ENCODE measurements around the gene GFRA4. TPM values are rescaled to one million over a fixed set of nuclear protein-coding genes. Genes with fewer than 3 reads are reported as not detected.

GFRA4 gene
- total and polyA plus RNA-seq, 2 donors (not counting 1 experiment from before 2014, with no cell fraction given) = not detected

DNA sequence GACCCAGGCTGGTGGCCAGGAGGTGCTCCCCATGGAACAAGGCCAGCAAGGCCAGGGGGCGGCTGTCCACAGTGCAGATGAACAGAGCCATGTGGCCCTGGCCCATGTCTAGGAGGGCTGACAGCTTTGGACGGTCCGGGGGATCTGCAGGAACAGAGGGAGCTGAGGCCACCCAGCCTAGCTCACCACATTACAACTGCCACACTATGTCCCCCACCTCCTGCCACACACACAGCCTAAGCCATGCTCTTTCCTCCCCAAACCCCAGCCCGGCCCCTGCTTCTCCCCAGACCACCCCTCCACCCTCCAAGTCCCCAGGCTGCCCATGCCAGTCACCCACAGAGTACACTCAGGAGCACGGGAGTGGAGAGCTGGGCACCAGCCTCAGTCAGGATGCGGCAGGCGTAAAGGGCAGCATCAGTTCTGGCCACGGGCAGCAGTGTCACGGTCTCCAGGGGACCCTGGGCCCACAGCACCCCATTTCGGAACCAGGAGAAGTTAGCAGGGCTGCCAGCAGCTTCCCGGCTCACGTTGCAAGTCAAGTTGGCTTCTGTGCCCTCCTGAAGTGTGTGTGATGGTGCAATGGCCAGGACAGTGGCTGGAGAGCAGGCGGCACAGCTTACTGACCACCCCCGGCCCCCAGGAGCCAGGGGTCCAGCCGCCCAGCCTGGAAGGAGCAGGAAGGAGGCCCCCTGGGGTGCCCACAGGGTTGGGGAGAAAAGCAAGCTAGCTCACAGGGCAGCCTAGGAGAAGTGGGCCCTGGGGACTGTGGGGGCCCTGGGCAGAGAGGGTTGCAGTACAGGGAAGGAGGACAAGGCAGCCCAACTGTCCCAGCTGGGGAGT, 33.8 kb upstream of the GFRA4 start:
- CTCF ChIA-PET = interaction anchor here (0.5 to 2.0 kb wide), 2 partner anchors 14 to 133 kb away, joined by 4 to 6 read pairs; no protein-coding TSS in a partner anchor
- intact Hi-C loops (cut with micrococcal nuclease) = no loop called here
- Histone ChIP-seq H3K27me3 (replicated peaks in 1 of 4; ENCODE audit: control extremely low read depth in 1 of 4, control insufficient read depth in 3 of 4, insufficient read depth in 4 of 4, low read length in 3 of 4) (no peaks in the 10 kb centered on the region), H3K4me2 (replicated peaks; ENCODE audit: low read depth, low read length, poor library complexity, severe bottlenecking) (no peak overlapping the region), H3K9me3 (ENCODE audit: control extremely low read depth in 1 of 3, control insufficient read depth in 2 of 3, insufficient read depth in 1 of 3, low read length in 2 of 3) (peaks cover 0 to 12% (median 0%) of the 10 kb centered on the region in 3 donors), H4K20me1 (ENCODE audit: control insufficient read depth, insufficient read depth, low read length, poor library complexity, severe bottlenecking) (no peaks in the 10 kb centered on the region), H3K9ac (ENCODE audit: low read length) (no peak overlapping the region), H3K4me1 (ENCODE audit: control insufficient read depth in 2 of 2, insufficient read depth in 2 of 2, low read length in 2 of 2) (no peaks in the 10 kb centered on the region), H3K4me3 (ENCODE audit: control extremely low read depth in 1 of 5, extremely low read depth in 1 of 5, insufficient read depth in 1 of 5, low read depth in 2 of 5, low read length in 4 of 5) (no peak overlapping the region), H3K27ac (ENCODE audit: low read length in 2 of 2) (no peak overlapping the region), H3K36me3 (replicated peaks in 1 of 2; ENCODE audit: control extremely low read depth in 1 of 2, control insufficient read depth in 1 of 2, extremely low read depth in 1 of 2, insufficient read depth in 2 of 2, low read length in 1 of 2) (no peaks in the 10 kb centered on the region), H2AFZ (ENCODE audit: insufficient read depth, low read depth, low read length, poor library complexity, severe bottlenecking) (no peak overlapping the region), H3K79me2 (ENCODE audit: control insufficient read depth, insufficient read depth, low read length) (no peaks in the 10 kb centered on the region)
- Mint-ChIP-seq H3K4me1 (no peaks in the 10 kb centered on the region), H3K4me3 (no peak overlapping the region), H3K27ac (no peak overlapping the region), H3K27me3 (no peaks in the 10 kb centered on the region), H3K9me3 (ENCODE audit: insufficient read depth) (no peaks in the 10 kb centered on the region)
- ATAC-seq (ENCODE audit: low read depth) (no peak), DNase-seq (no peak)
- POLR2A ChIA-PET = no interaction called here
- no peak for TF ChIP-seq CTCF (IDR thresholded peaks at IDR 0.05)
- no peak for TF ChIP-seq EZH2 (IDR thresholded peaks at IDR 0.05; ENCODE audit: borderline replicate concordance, insufficient read depth, low read depth, low read length, poor library complexity, severe bottlenecking)
- WGBS (ENCODE audit: insufficient coverage) = 89% methylated on average over 14 of the region's 15 CpGs

DNA sequence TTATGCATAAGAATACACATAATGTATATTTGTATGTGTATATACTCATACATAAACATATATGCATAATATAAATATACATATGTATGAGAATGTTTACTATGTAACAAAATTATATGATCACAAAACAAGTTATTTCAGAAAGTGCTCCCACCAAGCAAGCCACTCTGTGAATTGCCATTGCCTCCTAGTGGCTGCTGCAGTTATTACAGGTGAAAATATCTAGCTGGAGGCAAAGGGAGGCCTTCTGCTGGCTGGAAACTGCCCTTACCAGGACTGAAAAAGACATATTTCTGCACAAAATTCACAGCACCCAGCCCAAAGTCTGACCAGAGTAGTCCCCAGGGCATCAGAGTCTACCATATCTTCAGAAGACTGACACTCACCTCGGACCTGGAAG, 33.0 kb upstream of the GFRA4 start:
- CTCF ChIA-PET = no interaction called here
- H4K20me1 ChIP-seq (ENCODE audit: control insufficient read depth, insufficient read depth, low read length, poor library complexity, severe bottlenecking) = no peaks in the 10 kb centered on the region
- no peak for TF ChIP-seq CTCF (IDR thresholded peaks at IDR 0.05)
- no peak for TF ChIP-seq EZH2 (IDR thresholded peaks at IDR 0.05; ENCODE audit: borderline replicate concordance, insufficient read depth, low read depth, low read length, poor library complexity, severe bottlenecking)

More for the DNA sequence above, 33.0 kb upstream of the GFRA4 start:
- H3K27ac ChIP-seq (ENCODE audit: low read length in 2 of 2) = no peak overlapping the region
- intact Hi-C loops (cut with micrococcal nuclease) = no loop called here
- WGBS (ENCODE audit: insufficient coverage) = 63% methylated on average over 1 of the region's 1 CpG
- no peak for DNase-seq
- H3K27ac Mint-ChIP-seq = no peak overlapping the region
- peaks cover 0 to 12% (median 0%) of the 10 kb centered on the region in 3 donors for H3K9me3 ChIP-seq (ENCODE audit: control extremely low read depth in 1 of 3, control insufficient read depth in 2 of 3, insufficient read depth in 1 of 3, low read length in 2 of 3)
- no peaks in the 10 kb centered on the region for H3K36me3 ChIP-seq (replicated peaks in 1 of 2; ENCODE audit: control extremely low read depth in 1 of 2, control insufficient read depth in 1 of 2, extremely low read depth in 1 of 2, insufficient read depth in 2 of 2, low read length in 1 of 2)
- H3K27me3 ChIP-seq (replicated peaks in 1 of 4; ENCODE audit: control extremely low read depth in 1 of 4, control insufficient read depth in 3 of 4, insufficient read depth in 4 of 4, low read length in 3 of 4) = no peaks in the 10 kb centered on the region
- no peaks in the 10 kb centered on the region for H3K79me2 ChIP-seq (ENCODE audit: control insufficient read depth, insufficient read depth, low read length)
- no peak overlapping the region for H2AFZ ChIP-seq (ENCODE audit: insufficient read depth, low read depth, low read length, poor library complexity, severe bottlenecking)
- H3K4me3 ChIP-seq (ENCODE audit: control extremely low read depth in 1 of 5, extremely low read depth in 1 of 5, insufficient read depth in 1 of 5, low read depth in 2 of 5, low read length in 4 of 5) = no peak overlapping the region
- no peaks in the 10 kb centered on the region for H3K4me1 ChIP-seq (ENCODE audit: control insufficient read depth in 2 of 2, insufficient read depth in 2 of 2, low read length in 2 of 2)
- no peak overlapping the region for H3K4me2 ChIP-seq (replicated peaks; ENCODE audit: low read depth, low read length, poor library complexity, severe bottlenecking)
- no peak overlapping the region for H3K9ac ChIP-seq (ENCODE audit: low read length)
- no peak overlapping the region for H3K4me3 Mint-ChIP-seq
- no peaks in the 10 kb centered on the region for H3K9me3 Mint-ChIP-seq (ENCODE audit: insufficient read depth)
- POLR2A ChIA-PET = no interaction called here
- no peaks in the 10 kb centered on the region for H3K27me3 Mint-ChIP-seq
- H3K4me1 Mint-ChIP-seq = no peaks in the 10 kb centered on the region
- no peak for ATAC-seq (ENCODE audit: low read depth)

All from B cell (primary cell).